ENCODE measurements around the gene HOXB5.
A peak's percentile ranks its signal among the peaks of the same experiment; 100 is the strongest.

The HOXB5 gene

GRCh38 chr17:48597778-48598631 is 4.4 kb upstream of the HOXB5 start (continued):
- TF ChIP-seq ZNF670 (tag by site-specific recombination; IDR thresholded peaks at IDR 0.05; ENCODE audit: low read depth): no peak
- TF ChIP-seq ZNF266 (tag by site-specific recombination; IDR thresholded peaks at IDR 0.05; ENCODE audit: low read depth): no peak
- peak; percentile 72 for TF ChIP-seq IKZF3 (tag by site-specific recombination; IDR thresholded peaks at IDR 0.05)
- TF ChIP-seq PRDM4 (tag by site-specific recombination; IDR thresholded peaks at IDR 0.05): peak; percentile 42
- peak; percentile 89 for TF ChIP-seq PRDM6 (tag by site-specific recombination; IDR thresholded peaks at IDR 0.05)
- TF ChIP-seq ZNF561 (tag by site-specific recombination; IDR thresholded peaks at IDR 0.05; ENCODE audit: borderline replicate concordance): peak; percentile 47; the same call in 1 of the 2 replicates

GRCh38 chr17:48597528-48597777 is 3.9 kb upstream of the HOXB5 start:
- peak overlapping the region; percentile 71 for H3K4me3 ChIP-seq (ENCODE audit: low read depth, low read length)
- no peaks in the 10 kb centered on the region for H3K9me3 ChIP-seq (ENCODE audit: control insufficient read depth, insufficient read depth, low read depth, low read length)
- H3K36me3 ChIP-seq (ENCODE audit: control insufficient read depth in 2 of 2, insufficient read depth in 1 of 2, low read length in 2 of 2): peaks cover 5 to 34% of the 10 kb centered on the region in 2 experiments; a peak in 1 of 3 replicates
- CTCF ChIA-PET: interaction anchor here (0.9 kb wide), 1 partner anchor 377 kb away, joined by 3 read pairs; no protein-coding TSS in a partner anchor
- H3K27ac ChIP-seq (ENCODE audit: extremely low read depth, low read depth, low read length): peak overlapping the region; percentile 87
- H3K4me1 ChIP-seq (ENCODE audit: control insufficient read depth, insufficient read depth, low read length): peaks cover 46% of the 10 kb centered on the region
- POLR2A ChIA-PET: interaction anchor here (1.0 kb wide), 1 partner anchor 26 kb away, joined by 3 read pairs; no protein-coding TSS in a partner anchor
- TF ChIP-seq ZNF223 (tag by site-specific recombination; IDR thresholded peaks at IDR 0.05) (no peak), ZNF660 (tag by site-specific recombination; IDR thresholded peaks at IDR 0.05) (no peak), TCF7L2 (IDR thresholded peaks at IDR 0.05; ENCODE audit: borderline replicate concordance, low read depth, low read length) (no peak), ZIC2 (tag by site-specific recombination; IDR thresholded peaks at IDR 0.05) (peak; percentile 91), ZSCAN5A (tag by site-specific recombination; IDR thresholded peaks at IDR 0.05) (no peak), TRIM28 (IDR thresholded peaks at IDR 0.05; ENCODE audit: borderline replicate concordance, low read length) (no peak), ZBTB44 (tag by site-specific recombination; IDR thresholded peaks at IDR 0.05) (no peak), ZNF112 (tag by site-specific recombination; IDR thresholded peaks at IDR 0.05) (no peak), GFI1B (tag by site-specific recombination; IDR thresholded peaks at IDR 0.05) (no peak), AEBP2 (tag by site-specific recombination; IDR thresholded peaks at IDR 0.05; ENCODE audit: borderline replicate concordance) (no peak), SCRT2 (tag by site-specific recombination; IDR thresholded peaks at IDR 0.05) (0 out of 2 replicates have a peak, but pooled peaks have one; percentile 25), ZNF114 (tag by site-specific recombination; IDR thresholded peaks at IDR 0.05) (no peak), ZBTB20 (tag by site-specific recombination; IDR thresholded peaks at IDR 0.05) (no peak), ZNF423 (tag by site-specific recombination; IDR thresholded peaks at IDR 0.05) (peak; percentile 89), ZNF645 (tag by site-specific recombination; IDR thresholded peaks at IDR 0.05) (0 out of 2 replicates have a peak, but pooled peaks have one; percentile 18)
- TF ChIP-seq, protein P1, sequence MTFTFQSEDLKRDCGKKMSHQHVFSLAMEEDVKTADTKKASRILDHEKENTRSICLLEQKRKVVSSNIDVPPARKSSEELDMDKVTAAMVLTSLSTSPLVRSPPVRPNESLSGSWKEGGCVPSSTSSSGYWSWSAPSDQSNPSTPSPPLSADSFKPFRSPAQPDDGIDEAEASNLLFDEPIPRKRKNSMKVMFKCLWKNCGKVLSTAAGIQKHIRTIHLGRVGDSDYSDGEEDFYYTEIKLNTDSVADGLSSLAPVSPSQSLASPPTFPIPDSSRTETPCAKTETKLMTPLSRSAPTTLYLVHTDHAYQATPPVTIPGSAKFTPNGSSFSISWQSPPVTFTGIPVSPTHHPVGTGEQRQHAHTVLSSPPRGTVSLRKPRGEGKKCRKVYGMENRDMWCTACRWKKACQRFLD (tag by site-specific recombination; IDR thresholded peaks at IDR 0.05): no peak
- TF ChIP-seq, protein P2, sequence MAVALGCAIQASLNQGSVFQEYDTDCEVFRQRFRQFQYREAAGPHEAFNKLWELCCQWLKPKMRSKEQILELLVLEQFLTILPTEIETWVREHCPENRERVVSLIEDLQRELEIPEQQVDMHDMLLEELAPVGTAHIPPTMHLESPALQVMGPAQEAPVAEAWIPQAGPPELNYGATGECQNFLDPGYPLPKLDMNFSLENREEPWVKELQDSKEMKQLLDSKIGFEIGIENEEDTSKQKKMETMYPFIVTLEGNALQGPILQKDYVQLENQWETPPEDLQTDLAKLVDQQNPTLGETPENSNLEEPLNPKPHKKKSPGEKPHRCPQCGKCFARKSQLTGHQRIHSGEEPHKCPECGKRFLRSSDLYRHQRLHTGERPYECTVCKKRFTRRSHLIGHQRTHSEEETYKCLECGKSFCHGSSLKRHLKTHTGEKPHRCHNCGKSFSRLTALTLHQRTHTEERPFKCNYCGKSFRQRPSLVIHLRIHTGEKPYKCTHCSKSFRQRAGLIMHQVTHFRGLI (tag by site-specific recombination; IDR thresholded peaks at IDR 0.05): no peak
